OCI-LY3 (cell line): ENCODE results near the gene ARHGEF4.

Source experiments
- CTCF ChIP-seq: fragments of 200-600, 300-600 bp; sonication (generic); IDR thresholded peaks from 2 replicates; pipeline ENCODE4 v1.5.1; 2014; ENCODE audit warnings: antibody characterized with exemption, low read length, low read depth
- EZH2phosphoT487 ChIP-seq: fragments of 200-600 bp; shearing (Covaris generic); IDR thresholded peaks from 2 replicates; pipeline ENCODE4 v1.6.1; 2018; ENCODE audit warnings: antibody characterized with exemption, mixed run types, low read depth

GRCh38 chr2:130882111-130882690 is 45.5 kb downstream of the ARHGEF4 start:
- TF ChIP-seq CTCF: no peak
- no peak for TF ChIP-seq EZH2phosphoT487
